ENCODE data around the gene CDIP1.

CDIP1 gene

GRCh38 chr16:4505356-4506147 lies 33.0 kb downstream of the CDIP1 start:
- no peak for DNase-seq (ENCODE audit: extremely low read depth, low read depth)
- H3K4me3 ChIP-seq (replicated peaks; ENCODE audit: low read depth, low read length): no peak overlapping the region
- no peak for TF ChIP-seq CTCF (IDR thresholded peaks at IDR 0.05; ENCODE audit: low read depth, low read length, missing control alignments)

- no peak for DNase-seq (ENCODE audit: extremely low read depth, low read depth)
- H3K4me3 ChIP-seq (replicated peaks; ENCODE audit: low read depth, low read length): no peak overlapping the region
- TF ChIP-seq CTCF (IDR thresholded peaks at IDR 0.05; ENCODE audit: low read depth, low read length, missing control alignments): no peak
Measured at GRCh38 chr16:4501071-4501478, 37.5 kb downstream of the CDIP1 start.

GRCh38 chr16:4500272-4500671 lies 38.3 kb downstream of the CDIP1 start:
- no peak overlapping the region for H3K4me3 ChIP-seq (replicated peaks; ENCODE audit: low read depth, low read length)
- no peak for TF ChIP-seq CTCF (IDR thresholded peaks at IDR 0.05; ENCODE audit: low read depth, low read length, missing control alignments)
- peak; percentile 55 for DNase-seq (ENCODE audit: extremely low read depth, low read depth)

GRCh38 chr16:4499196-4499555 lies 39.4 kb downstream of the CDIP1 start:
- DNase-seq (ENCODE audit: extremely low read depth, low read depth): no peak
- H3K4me3 ChIP-seq (replicated peaks; ENCODE audit: low read depth, low read length): no peak overlapping the region
- TF ChIP-seq CTCF (IDR thresholded peaks at IDR 0.05; ENCODE audit: low read depth, low read length, missing control alignments): no peak

- no peak for DNase-seq (ENCODE audit: extremely low read depth, low read depth)
- no peak overlapping the region for H3K4me3 ChIP-seq (replicated peaks; ENCODE audit: low read depth, low read length)
- no peak for TF ChIP-seq CTCF (IDR thresholded peaks at IDR 0.05; ENCODE audit: low read depth, low read length, missing control alignments)
Measured at GRCh38 chr16:4498546-4499195, 39.9 kb downstream of the CDIP1 start.

- TF ChIP-seq CTCF (IDR thresholded peaks at IDR 0.05; ENCODE audit: low read depth, low read length, missing control alignments): no peak
- H3K4me3 ChIP-seq (replicated peaks; ENCODE audit: low read depth, low read length): no peak overlapping the region
- no peak for DNase-seq (ENCODE audit: extremely low read depth, low read depth)
Measured at GRCh38 chr16:4496305-4496704, 42.3 kb downstream of the CDIP1 start.
